Measurements from ENCODE around the gene PDE11A.

DNA sequence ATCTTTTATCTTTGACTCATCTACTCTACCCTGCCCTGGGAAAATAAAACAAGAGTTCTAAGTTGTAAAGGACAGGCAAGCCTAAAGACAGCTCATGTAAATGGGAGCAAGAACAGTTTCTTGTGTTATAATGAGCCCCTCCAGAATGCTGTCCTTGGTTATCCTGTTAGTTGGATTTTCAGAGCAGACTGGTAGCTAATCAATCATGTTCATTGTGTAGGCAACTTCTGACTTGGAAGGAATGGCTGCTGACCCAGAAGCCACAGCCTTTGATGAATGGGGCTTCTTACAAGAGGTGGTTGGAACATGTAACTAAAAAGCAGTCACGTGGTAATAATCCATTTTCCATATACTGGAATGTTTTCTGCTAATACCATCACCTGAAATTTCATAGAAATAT lies 425.8 kb downstream of the PDE11A start:
- TF ChIP-seq POLR2A (IDR thresholded peaks at IDR 0.05) (no peak), EP300 (IDR thresholded peaks at IDR 0.05) (no peak)
- TF ChIP-seq, protein P1, sequence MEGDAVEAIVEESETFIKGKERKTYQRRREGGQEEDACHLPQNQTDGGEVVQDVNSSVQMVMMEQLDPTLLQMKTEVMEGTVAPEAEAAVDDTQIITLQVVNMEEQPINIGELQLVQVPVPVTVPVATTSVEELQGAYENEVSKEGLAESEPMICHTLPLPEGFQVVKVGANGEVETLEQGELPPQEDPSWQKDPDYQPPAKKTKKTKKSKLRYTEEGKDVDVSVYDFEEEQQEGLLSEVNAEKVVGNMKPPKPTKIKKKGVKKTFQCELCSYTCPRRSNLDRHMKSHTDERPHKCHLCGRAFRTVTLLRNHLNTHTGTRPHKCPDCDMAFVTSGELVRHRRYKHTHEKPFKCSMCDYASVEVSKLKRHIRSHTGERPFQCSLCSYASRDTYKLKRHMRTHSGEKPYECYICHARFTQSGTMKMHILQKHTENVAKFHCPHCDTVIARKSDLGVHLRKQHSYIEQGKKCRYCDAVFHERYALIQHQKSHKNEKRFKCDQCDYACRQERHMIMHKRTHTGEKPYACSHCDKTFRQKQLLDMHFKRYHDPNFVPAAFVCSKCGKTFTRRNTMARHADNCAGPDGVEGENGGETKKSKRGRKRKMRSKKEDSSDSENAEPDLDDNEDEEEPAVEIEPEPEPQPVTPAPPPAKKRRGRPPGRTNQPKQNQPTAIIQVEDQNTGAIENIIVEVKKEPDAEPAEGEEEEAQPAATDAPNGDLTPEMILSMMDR (IDR thresholded peaks at IDR 0.05) = no peak

Measured in tibial nerve (tissue), 4 donors.